ENCODE results near the gene ACAP3. TPM values are rescaled to one million over a fixed set of nuclear protein-coding genes. Genes with fewer than 3 reads are reported as not detected.

The ACAP3 gene
- total and polyA plus RNA-seq, 10 donors: 12.6 to 89.7 (median 41.5) TPM

GRCh38 chr1:1255078-1255477 lies 52.7 kb downstream of the ACAP3 start:
- peaks cover 3 to 37% (median 24%) of the 10 kb centered on the region in 6 donors for H3K4me1 ChIP-seq
- no peak for DNase-seq
- peaks cover 0 to 88% (median 60%) of the 10 kb centered on the region in 6 donors for H3K36me3 ChIP-seq
- H3K4me3 ChIP-seq: no peak overlapping the region
- intact Hi-C loops (cut with DNase I; ENCODE audit: low total_unique reads): no loop called here
- no peaks in the 10 kb centered on the region for H3K9me3 ChIP-seq
- no peak overlapping the region for H3K27ac ChIP-seq
- H3K27me3 ChIP-seq (replicated peaks in 1 of 7): no peaks in the 10 kb centered on the region
- WGBS, 5 donors: 95 to 99% (median 96%) methylated on average over 24 to 26 of the region's 26 CpGs
- no peak for TF ChIP-seq POLR2A (IDR thresholded peaks at IDR 0.05)
- no peak for TF ChIP-seq POLR2AphosphoS5 (IDR thresholded peaks at IDR 0.05)
- TF ChIP-seq CTCF (IDR thresholded peaks at IDR 0.05 in 8 of 11, conservative IDR thresholded peaks at IDR 0.05 in 3 of 11): no peak

GRCh38 chr1:1254667-1254998 lies 53.1 kb downstream of the ACAP3 start:
- DNase-seq: no peak
- Histone ChIP-seq H3K36me3 (peaks cover 0 to 83% (median 58%) of the 10 kb centered on the region in 6 donors), H3K27ac (no peak overlapping the region)

GRCh38 chr1:1253972-1254666 lies 53.6 kb downstream of the ACAP3 start:
- Histone ChIP-seq H3K27ac (no peak overlapping the region), H3K36me3 (peaks cover 0 to 78% (median 54%) of the 10 kb centered on the region in 6 donors), H3K9me3 (no peaks in the 10 kb centered on the region), H3K27me3 (replicated peaks in 1 of 7) (no peaks in the 10 kb centered on the region), H3K4me3 (no peak overlapping the region), H3K4me1 (peaks cover 3 to 34% (median 18%) of the 10 kb centered on the region in 6 donors)
- intact Hi-C loops (cut with DNase I; ENCODE audit: low total_unique reads): no loop called here
- WGBS, 5 donors: 95 to 97% (median 96%) methylated on average over 33 to 50 of the region's 50 CpGs
- TF ChIP-seq POLR2A (IDR thresholded peaks at IDR 0.05): no peak
- TF ChIP-seq POLR2AphosphoS5 (IDR thresholded peaks at IDR 0.05): peak in 2 of 3 donors; percentile 11 to 53
- no peak for DNase-seq

More at GRCh38 chr1:1254667-1254998, 53.1 kb downstream of the ACAP3 start:
- peaks cover 3 to 37% (median 21%) of the 10 kb centered on the region in 6 donors for H3K4me1 ChIP-seq
- H3K27me3 ChIP-seq (replicated peaks in 1 of 7): no peaks in the 10 kb centered on the region
- no peak for TF ChIP-seq CTCF (IDR thresholded peaks at IDR 0.05 in 8 of 11, conservative IDR thresholded peaks at IDR 0.05 in 3 of 11)
- no peak for TF ChIP-seq POLR2A (IDR thresholded peaks at IDR 0.05)
- no peak for TF ChIP-seq POLR2AphosphoS5 (IDR thresholded peaks at IDR 0.05)
- intact Hi-C loops (cut with DNase I; ENCODE audit: low total_unique reads): no loop called here
- H3K9me3 ChIP-seq: no peaks in the 10 kb centered on the region
- no peak overlapping the region for H3K4me3 ChIP-seq
- WGBS, 5 donors: 91 to 93% (median 92%) methylated on average over 19 to 21 of the region's 21 CpGs

- H3K27ac ChIP-seq: no peak overlapping the region
- 93 to 99% (median 97%) methylated on average over 9 to 12 of the region's 12 CpGs for WGBS, 5 donors
- no peaks in the 10 kb centered on the region for H3K27me3 ChIP-seq (replicated peaks in 1 of 7)
- peaks cover 3 to 26% (median 14%) of the 10 kb centered on the region in 6 donors for H3K4me1 ChIP-seq
- H3K36me3 ChIP-seq: peaks cover 0 to 70% (median 50%) of the 10 kb centered on the region in 6 donors
- DNase-seq: no peak
- no peak overlapping the region for H3K4me3 ChIP-seq
- no peaks in the 10 kb centered on the region for H3K9me3 ChIP-seq
- intact Hi-C loops (cut with DNase I; ENCODE audit: low total_unique reads): no loop called here
- TF ChIP-seq CTCF (IDR thresholded peaks at IDR 0.05 in 8 of 11, conservative IDR thresholded peaks at IDR 0.05 in 3 of 11) (no peak), POLR2AphosphoS5 (IDR thresholded peaks at IDR 0.05) (no peak), POLR2A (IDR thresholded peaks at IDR 0.05) (no peak)
Observed at GRCh38 chr1:1253314-1253713, 54.4 kb downstream of the ACAP3 start.
